ENCODE data around the gene GMCL2. TPM values are rescaled to one million over a fixed set of nuclear protein-coding genes. Genes with fewer than 3 reads are reported as not detected.

GMCL2 gene
- total RNA-seq, 4 donors from 2014 or later: not detected

GRCh38 chr5:178234750-178235587 lies 47.8 kb upstream of the GMCL2 start:
- TF ChIP-seq CTCF (IDR thresholded peaks at IDR 0.05) (peak in 3 of 4 experiments; percentile 41 to 68 (median 43)), EP300 (IDR thresholded peaks at IDR 0.05) (no peak)
- H3K4me3 ChIP-seq: no peak overlapping the region
- no peak for ATAC-seq
- peaks cover 0 to 69% (median 17%) of the 10 kb centered on the region in 3 donors for H3K4me1 ChIP-seq
- WGBS, 2 donors (ENCODE audit: low coverage in 1 of 2): 20 to 25% methylated on average over 2 to 4 of the region's 12 CpGs
- H3K9me3 ChIP-seq: no peaks in the 10 kb centered on the region
- peaks cover 0 to 14% of the 10 kb centered on the region in 2 donors for H3K36me3 ChIP-seq
- H3K27ac ChIP-seq: peak overlapping the region in 1 of 4 donors; percentile 11
- no peaks in the 10 kb centered on the region for H3K27me3 ChIP-seq

GRCh38 chr5:178234121-178234749 lies 47.1 kb upstream of the GMCL2 start:
- no peak for ATAC-seq
- no peak overlapping the region for H3K4me3 ChIP-seq
- 80% methylated on average over 3 of the region's 7 CpGs; no CpG with 5 or more reads in 1 of the 2 donors for WGBS, 2 donors (ENCODE audit: low coverage in 1 of 2)
- H3K27me3 ChIP-seq: no peaks in the 10 kb centered on the region
- H3K9me3 ChIP-seq: no peaks in the 10 kb centered on the region
- TF ChIP-seq POLR2A (IDR thresholded peaks at IDR 0.05): no peak
- no peak for TF ChIP-seq EP300 (IDR thresholded peaks at IDR 0.05)
- no peak for TF ChIP-seq POLR2AphosphoS5 (IDR thresholded peaks at IDR 0.05)
- TF ChIP-seq CTCF (IDR thresholded peaks at IDR 0.05): no peak
- peaks cover 0 to 76% (median 18%) of the 10 kb centered on the region in 3 donors for H3K4me1 ChIP-seq
- H3K27ac ChIP-seq: peak overlapping the region in 1 of 4 donors; percentile 11
- peaks cover 0 to 21% of the 10 kb centered on the region in 2 donors for H3K36me3 ChIP-seq

- Histone ChIP-seq H3K27me3 (no peaks in the 10 kb centered on the region), H3K27ac (peak overlapping the region; percentile 86 to 99 (median 94)), H3K9me3 (no peaks in the 10 kb centered on the region), H3K36me3 (peaks cover 0 to 34% of the 10 kb centered on the region in 2 donors), H3K4me3 (peak overlapping the region; percentile 67 to 97), H3K4me1 (peaks cover 0 to 67% (median 18%) of the 10 kb centered on the region in 3 donors)
- no peak for ATAC-seq
- no peak for TF ChIP-seq CTCF (IDR thresholded peaks at IDR 0.05)
- TF ChIP-seq EP300 (IDR thresholded peaks at IDR 0.05): no peak
- TF ChIP-seq POLR2A (IDR thresholded peaks at IDR 0.05): no peak
- TF ChIP-seq POLR2AphosphoS5 (IDR thresholded peaks at IDR 0.05): no peak
- WGBS, 2 donors (ENCODE audit: low coverage in 1 of 2): 60 to 64% methylated on average over 1 to 4 of the region's 11 CpGs
Observed at GRCh38 chr5:178232920-178233429, 45.8 kb upstream of the GMCL2 start.

GRCh38 chr5:178232124-178232919 lies 45.2 kb upstream of the GMCL2 start, which contains the start of gene PHYKPL:
Gene PHYKPL (minus strand): TSS chr5:178232802. CDS start chr5:178232550, 252 bp downstream.
- peak; percentile 83 for ATAC-seq
- no CpG with 5 or more reads among the region's 102 CpGs for WGBS, 2 donors (ENCODE audit: low coverage in 1 of 2)

More at GRCh38 chr5:178232124-178232919, 45.2 kb upstream of the GMCL2 start, which contains the start of gene PHYKPL:
- Histone ChIP-seq H3K4me1 (peaks cover 0 to 60% (median 18%) of the 10 kb centered on the region in 3 donors), H3K27ac (peak within 1 kb of the TSS; percentile 86 to 99 (median 94)), H3K4me3 (peak within 1 kb of the TSS; percentile 67 to 97), H3K27me3 (no peaks in the 10 kb centered on the region), H3K9me3 (no peaks in the 10 kb centered on the region), H3K36me3 (peaks cover 0 to 40% of the 10 kb centered on the region in 2 donors)
- peak; percentile 52 to 63 for TF ChIP-seq POLR2A (IDR thresholded peaks at IDR 0.05)
- peak in 1 of 4 experiments; percentile 18 for TF ChIP-seq CTCF (IDR thresholded peaks at IDR 0.05)
- TF ChIP-seq POLR2AphosphoS5 (IDR thresholded peaks at IDR 0.05): peak; percentile 73
- no peak for TF ChIP-seq EP300 (IDR thresholded peaks at IDR 0.05)

Data from gastroesophageal sphincter (tissue), 4 donors.